GF-D8 (cell line): ENCODE measurements around the gene TRPV4.

Source experiments
- DNase-seq: peaks from one replicate; lab custom pipeline; 2025; lab: John Stamatoyannopoulos, UW

TRPV4 gene

DNA sequence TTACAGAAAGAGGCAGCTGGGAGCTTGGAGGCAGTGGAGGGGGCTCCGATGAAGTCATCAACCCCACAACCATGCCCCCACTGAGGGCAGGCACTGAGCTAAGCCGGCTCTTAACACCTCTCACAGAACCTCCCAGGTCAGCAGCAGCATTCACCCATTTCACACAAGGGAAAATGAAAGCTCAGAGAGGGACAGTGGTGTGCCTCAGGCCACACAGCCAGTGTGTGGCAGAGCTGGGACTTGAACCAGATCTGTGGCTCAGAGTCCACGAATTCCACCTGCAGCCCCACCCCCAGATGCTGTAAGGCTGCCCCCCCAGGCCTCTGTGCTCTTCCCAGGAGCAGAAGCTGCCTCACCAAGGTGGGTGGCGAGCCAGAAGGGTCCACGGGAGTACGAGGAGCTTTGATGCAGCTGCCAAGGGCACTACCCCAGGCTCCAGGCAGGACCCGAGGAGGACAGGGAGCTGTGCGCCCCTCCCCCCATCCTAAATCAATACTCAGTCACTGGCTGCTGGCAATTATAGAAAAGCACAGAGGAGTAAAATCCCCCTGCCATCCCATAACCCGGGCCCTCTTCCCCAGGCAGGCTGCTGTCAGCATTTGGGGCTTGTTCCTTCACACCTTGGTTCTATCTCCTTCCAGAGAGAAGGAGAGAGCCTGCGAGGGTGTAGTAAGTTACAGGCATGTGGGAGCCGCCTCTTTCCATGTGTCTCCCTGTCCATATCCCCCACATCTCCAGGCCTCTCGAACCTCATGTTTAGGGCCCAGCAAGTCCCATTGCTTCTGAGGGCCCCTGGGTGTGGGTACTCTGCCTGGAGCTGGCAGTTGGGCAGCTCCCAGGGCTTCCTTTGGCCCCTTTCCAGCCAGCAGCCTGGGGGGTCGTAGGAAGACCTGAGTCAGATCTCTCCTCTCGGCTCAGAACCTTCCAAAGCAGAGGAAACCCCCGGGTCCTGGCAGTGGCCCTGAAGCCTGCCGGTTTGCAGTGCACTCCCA lies 72.0 kb downstream of the TRPV4 start:
- DNase-seq = no peak

DNA sequence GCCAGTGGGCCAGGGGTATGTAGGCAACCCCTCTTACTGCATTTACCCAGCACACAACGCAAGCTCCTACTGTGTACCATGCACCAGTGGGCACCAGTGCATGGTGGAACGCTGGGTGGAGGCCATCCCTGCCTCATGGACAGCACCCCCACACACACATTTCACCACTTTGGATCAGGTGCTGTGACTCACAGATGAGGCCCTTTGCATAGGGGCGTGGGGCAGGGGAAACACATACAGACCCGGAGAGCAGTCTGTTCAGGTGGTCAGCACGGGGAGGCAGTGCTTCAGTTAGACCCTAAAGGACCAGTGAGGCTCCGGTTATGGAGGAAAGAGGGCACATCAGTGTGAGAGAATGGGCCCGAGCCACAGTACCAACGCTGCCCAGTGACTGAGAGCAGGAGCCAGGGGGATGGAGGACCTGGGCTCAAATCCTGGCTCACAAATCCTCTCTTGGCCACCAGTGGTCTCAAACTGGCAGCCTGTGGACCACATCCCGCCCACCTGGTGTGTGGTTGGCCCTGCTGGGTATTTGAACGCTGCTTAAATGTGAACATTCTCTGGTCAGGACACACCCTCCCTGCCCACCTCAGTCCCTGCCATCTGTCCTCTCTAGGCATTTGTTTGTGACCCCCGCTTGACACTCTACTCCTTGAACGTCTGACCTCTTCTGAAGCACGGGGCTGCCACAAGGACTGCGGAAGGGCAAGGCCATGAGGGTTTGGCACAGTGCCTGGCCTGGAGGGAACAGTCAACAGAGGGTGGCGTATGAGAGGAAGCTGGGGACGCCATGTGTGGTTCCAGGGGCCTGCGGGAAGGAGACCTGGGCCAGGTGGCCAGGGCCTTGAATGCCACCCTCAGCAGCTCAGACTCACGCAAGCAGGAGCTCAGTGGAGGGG lies 72.9 kb downstream of the TRPV4 start:
- DNase-seq = no peak

DNA sequence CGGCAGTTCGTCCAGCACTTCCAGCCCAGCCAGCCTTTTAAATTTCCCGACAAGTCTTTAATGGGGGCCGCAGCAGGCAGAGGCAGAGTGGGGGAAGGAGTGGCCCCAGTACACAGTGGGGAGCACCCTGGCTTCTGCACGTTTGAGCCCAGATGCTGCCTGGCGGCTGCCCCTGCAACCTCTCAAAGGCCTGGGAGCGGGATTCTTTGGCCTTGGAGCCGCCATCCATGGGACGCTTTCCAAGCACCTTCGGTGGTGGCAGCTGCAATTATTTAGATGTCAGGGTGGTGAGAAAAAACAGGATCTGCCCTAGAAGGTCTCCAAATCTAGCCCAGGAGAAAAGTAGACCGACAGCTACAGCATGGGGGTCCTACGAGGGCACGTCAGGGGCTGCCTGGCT lies 73.6 kb downstream of the TRPV4 start:
- DNase-seq = no peak

DNA sequence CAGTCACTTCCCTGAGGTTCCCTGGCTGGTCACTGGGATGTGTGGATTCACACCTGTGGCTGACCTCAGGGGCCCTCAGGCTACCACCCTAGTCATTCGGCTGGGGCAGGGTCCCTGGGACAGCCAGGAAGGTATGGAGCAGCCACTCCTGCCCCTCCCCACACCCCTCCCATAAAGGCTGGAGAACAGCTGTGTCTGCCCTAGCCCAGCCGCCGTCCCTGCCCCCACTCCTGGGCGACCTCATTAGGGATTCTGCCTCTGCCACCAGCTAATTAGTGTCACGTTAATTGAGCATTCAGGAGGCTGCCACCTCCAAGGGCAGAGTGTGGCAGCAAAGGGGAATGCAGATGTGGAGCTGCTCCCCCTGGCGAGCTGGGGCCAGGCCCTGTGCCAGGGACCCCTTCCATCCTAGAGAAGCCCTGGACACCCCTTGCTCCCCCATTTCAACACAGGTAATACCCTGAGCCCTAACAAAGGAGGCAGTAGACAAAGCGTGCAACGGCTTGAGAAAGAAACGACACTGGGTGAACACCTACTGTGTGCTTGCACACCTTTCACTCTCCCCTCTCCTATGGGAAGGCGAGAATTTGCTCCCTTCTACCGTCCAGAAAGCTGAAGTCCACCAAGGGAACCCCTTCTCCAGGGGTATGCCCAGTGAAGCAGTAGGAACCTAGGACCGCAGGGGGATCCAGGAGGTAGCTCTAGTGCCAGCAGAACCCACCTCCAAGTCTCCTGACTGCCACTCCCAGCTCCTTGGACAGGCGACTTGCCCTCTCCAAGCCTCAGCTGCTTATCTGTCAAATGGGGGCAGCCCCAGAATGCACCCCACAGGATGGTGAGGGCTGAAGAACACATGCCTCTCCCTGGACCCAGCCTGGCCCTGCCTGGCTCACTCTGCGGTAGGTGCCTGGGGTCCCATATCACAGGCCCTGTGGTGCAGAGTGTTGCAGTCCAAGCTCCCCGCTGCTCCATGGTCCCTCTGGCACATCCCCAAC lies 74.5 kb downstream of the TRPV4 start:
- DNase-seq = no peak

DNA sequence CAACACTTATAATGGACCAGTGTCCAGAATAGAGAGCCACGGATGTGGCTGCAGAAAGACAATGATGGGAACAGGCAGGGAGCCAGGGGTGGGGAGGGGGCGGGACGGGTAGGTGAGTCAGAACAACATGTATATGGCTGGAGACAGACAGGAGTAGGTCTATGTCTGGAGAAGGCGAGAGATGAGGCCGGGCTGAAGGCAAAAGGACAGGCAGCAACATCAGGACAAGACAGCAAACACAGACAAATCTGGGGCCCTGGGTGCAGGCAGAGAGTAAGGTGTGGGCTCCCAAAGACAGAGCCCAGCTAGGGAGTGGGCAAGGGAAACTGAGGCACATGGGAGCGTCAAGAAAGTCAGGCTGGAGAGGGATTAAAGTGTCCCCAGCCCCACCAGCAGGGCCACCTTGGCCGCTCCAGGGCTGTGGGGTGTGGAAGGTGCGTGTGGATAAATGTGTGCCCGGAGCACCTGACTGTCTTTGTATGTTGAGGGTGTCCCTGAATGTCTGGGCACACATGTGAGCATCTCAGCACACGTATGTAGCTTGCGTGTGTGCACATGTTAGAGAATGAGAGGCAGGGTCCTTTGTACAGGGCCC lies 75.4 kb downstream of the TRPV4 start:
- no peak for DNase-seq

DNA sequence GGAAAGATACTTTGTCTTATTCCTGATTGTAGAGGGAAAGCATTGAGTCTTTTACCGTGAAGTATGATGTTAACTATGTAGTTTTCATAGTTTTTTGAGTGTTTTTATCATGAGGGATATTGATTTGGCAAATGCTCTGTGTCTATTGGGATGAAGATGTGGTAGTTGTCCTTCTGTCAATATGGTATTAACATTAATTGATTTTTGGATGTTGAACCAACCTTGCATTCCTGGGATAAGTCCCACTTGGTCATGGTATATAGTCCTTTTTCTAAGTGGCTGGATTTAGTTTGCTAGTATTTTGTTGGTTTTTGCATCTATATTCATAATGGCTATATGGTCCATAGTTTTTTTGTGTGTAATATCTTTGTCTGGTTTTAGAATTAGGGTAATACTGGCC lies 76.7 kb downstream of the TRPV4 start:
- DNase-seq = no peak

DNA sequence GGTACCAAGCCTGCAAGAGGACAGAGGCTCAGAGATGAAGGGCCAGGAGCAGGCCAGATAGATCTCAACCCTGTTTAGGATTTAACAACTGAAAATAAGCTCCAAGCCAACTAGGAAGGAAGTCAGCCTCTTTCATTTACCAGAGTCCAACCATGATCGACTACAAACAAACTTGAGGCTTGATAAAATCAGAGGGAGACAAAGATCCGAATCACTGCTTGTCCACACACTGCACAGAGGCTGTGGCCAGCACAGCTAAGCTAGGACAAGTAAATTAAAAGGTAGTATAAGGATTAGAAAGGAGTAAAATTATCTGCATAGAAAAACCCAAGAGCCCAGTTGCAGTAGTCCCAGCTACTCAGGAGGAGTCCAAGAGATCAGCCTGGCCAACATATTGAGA lies 79.2 kb downstream of the TRPV4 start:
- DNase-seq = no peak

DNA sequence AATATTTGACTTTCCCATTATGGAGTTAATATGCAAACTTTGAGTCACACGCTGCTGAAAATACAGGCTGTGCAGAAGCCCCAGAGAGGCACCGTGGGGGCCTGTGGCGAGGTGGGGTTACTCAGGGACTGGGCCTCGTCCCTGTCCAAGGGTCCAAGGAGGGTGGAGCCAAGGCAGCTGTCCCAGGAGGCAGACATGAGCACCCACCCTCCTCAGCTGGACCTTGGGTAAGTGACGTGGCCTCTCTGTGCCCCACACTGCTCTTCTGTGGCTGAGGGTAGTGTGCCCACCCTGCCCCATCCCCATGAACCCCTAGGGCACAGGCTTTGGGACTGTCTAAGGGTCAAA lies 80.2 kb downstream of the TRPV4 start:
- DNase-seq = no peak

DNA sequence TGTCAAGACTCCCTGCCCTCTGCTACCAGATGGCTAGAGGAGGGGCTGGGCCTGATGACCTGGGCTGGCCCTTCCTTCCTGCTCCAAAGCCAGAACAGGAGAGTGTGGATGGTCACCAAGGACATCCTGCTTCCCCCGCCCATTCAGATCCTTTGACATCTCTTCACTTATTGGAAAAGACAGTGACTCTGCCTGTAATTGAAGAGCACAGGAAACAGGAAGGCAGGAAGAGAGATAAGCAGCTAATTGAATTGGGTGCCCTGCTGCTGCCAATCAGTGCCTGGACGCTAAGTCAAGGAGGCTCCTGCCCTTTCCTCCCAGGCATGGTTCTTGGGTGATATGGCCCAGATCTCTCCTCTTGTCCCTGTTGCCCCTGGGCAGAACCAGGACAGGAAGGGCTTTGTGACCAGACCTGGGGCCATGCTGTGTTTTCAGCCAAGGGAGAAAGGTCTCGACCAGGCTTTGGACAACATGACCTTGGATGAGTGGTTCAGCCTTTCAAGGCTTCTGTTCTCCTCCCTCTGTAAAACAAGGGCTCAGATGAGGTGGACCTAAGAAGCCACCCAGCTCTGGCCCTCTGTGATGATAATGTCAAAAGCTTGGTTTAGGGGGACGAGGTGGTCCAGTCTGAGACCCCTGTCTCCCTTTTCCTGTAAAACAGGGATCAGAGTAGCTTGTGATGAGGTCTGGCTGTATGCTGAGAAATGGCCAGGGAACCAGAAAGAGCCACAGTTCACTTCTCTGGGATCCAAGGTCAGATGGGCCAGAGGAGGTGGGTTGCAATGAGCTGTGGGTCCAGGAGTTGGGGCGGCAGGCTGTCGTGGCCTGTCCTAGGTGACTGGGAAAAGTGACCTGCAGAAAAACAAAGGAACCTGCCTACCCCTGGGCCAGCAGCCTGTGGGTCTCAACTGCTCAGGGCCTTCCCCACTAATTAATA lies 80.8 kb downstream of the TRPV4 start:
- DNase-seq = no peak

DNA sequence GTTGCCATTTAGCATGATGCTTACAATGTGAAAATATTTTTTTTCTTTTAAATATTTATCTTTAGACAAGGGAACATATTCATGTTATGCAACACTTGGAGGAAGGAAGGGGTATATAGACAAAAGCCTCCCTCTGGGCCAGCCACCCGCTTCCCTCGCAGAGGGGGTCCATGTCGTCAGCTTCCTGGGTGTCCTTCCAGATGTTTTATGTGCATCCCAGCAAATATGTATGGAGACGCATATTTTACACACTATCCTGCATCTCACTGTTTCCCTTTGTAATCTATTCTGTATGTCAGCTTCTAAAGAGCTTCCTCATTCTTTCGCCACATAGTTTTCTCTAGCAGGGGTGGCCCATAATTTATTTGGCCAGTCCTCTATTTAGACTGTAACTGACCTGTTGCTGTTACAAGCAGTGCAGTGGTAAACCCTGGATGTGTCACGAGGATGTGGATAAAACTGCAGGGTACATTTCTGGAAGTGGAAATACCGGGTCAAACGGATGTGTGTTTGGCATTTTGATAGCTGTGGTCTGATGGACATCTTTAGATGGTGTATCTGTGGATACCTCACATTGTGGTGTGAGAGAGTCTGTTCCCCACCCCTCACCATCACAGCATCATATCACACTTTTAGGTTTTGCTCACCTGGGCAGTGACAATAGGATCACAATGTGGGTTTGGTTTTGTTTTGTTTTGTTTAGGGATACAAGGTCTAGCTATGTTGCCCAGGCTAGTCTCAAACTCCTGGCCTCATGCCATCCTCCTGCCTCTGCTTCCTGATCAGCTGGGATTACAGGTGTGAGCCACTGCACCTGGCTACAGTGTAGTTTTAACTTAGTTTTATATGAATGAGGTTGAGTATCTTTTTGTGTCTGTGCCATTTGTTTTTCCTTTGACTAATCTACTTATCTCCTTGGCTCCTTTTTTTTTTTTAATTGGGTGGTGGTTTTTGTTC lies 87.9 kb downstream of the TRPV4 start:
- DNase-seq = no peak

DNA sequence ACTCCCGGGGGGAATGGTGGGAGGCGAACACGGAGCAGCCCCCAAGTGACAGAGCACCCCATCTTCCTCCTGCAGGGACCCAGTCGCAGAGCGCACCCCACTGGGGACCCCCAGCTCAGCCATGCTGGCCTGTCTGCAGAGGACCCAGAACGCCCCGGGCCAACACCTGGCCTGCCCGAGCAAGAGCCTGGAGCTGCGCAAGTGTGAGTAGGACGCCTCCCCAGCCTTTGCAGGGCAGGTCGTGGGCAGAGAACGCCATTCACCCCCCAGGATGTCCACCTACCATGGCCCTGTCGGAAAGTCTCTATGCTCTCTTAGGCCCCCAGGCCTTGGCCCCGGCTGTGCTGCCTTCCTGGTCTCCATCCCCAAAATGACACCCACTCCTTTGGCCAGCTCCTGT lies 89.2 kb downstream of the TRPV4 start:
- no peak for DNase-seq

DNA sequence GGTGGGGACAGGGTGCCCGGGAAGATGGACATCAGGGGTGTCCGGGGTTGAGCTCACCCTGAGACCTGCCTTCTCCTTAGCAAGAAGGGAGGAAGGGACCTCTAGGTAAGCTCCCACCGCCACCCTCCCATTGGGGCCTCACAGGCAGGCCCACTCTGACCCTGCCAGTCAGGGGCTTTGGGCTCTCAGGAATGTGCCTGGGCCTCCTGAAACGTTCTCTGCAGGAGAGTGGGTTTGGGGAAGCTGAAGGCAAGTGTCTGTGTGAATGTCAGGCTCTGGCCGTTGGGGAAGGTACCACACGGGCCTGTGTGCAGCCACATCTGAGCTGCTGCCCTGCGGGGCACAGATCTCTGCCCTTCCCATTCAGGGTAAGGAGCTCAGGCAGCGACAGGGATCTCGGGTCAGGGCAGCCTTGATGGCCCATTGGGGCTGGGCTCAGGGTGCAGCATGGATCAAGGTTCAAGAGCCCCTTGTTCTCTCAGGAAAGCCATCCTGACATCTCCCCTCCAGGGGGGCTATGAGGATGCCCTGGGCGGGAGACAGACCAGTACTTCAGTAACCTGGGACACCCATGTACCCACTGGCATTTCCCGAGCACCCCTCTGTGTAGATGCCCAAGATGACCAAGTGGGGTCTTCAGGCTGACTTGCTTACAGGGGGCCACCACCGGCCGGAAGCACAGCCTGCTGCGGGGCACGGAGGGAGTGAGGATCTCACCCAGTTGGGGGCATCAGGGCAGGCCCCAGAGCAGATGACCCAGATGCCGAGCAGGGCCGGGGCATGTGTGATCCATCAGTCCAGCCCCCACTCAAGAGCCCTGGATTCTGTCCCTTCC lies 89.9 kb downstream of the TRPV4 start:
- DNase-seq = no peak

DNA sequence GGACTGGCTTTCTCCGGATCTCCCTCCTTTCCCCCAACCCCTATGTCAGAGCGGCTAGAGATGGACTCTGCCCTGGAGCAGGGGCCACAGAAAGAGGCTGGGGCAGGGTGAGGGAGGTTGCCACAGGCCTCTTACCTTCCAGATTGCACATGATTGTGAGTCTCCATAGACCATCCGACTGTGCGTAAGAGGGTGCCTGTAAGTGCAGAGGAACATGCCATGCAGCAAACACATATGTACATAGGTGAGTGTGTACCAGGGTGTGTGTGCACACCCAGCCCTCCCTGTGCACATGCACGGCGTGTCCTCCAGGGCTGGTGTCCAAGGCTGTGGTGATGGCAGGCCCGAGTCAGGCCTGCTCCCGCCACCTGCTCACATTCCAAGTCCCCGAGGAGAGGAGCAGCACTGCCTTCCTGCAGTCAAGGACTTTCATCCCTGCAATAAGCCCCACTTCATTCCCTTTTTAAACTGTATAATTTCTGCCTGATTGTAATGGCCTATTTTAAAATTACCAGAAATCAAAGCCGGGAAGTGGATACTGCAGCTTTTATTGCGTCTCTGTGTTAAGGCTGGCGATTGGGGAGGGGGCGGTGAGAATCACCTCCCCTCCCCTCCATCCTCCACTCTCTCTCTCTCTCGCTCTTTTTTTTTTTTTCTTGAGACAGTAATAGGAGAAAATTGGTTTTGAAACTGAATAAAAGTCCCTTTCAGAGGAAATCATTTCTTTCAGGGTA lies 91.1 kb downstream of the TRPV4 start:
- DNase-seq = no peak

DNA sequence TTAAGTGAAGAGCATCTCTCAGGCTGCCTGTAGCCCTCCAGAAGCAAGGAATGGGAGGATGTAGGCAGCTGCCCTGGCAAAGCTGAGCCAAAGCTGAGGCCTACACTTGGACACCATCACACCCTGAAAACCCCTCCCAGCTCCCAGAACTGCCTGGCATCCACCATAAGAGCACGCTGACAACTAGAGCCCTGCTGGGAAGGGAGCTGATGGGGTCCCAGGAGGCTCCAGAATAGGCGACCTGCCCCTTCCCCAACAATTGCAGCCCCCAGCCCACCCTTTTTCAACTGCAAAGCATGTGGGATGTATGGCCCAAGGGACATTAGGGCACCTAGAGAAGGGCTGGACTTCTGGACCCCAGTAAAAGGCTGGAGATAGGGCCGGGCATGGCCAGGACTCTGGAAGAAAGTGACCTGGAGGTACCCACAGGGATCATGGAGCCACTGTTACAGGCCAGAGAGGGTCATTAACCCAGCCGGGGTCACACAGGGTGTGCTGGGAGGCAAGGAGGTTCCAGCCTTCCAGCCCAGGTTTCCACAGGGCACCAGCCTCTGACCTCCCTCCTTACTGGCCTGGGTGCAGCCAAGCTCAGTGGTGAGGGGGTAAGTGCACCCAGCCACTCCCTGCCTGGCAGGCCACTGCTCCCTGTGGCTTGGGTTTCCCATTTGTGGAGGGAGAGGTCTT lies 91.8 kb downstream of the TRPV4 start:
- no peak for DNase-seq

DNA sequence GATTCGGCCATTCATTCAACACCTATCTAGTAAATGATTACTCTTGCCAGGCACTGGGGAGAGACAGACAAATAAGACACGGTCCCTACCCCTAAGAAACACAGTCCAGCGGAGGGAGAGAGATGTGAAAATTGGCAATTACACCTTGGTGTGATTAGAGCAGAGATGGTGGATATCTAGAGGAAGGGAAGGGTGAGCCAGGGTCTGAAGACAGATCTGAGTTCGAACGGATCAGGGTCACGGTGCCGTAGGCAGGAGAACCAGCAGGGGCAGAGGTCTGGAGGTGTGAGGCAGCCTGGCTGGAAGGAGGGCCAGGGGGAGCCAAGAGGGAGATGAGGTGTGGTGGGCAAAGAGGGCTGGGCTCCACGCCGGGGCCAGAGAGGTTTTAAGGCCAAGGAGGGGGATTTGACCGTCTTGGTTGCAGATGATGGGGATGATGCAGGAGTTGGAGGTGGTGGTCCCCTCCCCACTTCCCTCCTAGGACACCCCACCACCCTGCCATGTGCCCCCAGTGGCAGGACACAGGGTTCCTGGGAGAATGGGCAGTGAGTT lies 92.4 kb downstream of the TRPV4 start:
- no peak for DNase-seq
